GM21447 (cell line): ENCODE data around the gene FANCC.

Source experiments
- ATAC-seq: cut with Tn5 transposase; IDR thresholded peaks from one replicate; pipeline ENCODE4 v1.9.1; 2021; ENCODE audit not compliant: unreplicated experiment

Gene FANCC

GRCh38 chr9:95197692-95198271, 119.7 kb downstream of the FANCC start:
- ATAC-seq, result no peak

- no peak for ATAC-seq
Observed at GRCh38 chr9:95193480-95193879, 124.0 kb downstream of the FANCC start.

GRCh38 chr9:95193067-95193466, 124.4 kb downstream of the FANCC start:
- ATAC-seq, result no peak

GRCh38 chr9:95192631-95193030, 124.9 kb downstream of the FANCC start:
- ATAC-seq, result no peak

- ATAC-seq, result no peak
Observed at GRCh38 chr9:95190413-95190812, 127.1 kb downstream of the FANCC start.

- ATAC-seq, result no peak
Observed at GRCh38 chr9:95189251-95190098, 128.0 kb downstream of the FANCC start.

GRCh38 chr9:95188459-95188858, 129.1 kb downstream of the FANCC start:
- ATAC-seq, result no peak

- ATAC-seq, result no peak
Observed at GRCh38 chr9:95185956-95186355, 131.6 kb downstream of the FANCC start.

- ATAC-seq, result no peak
Observed at GRCh38 chr9:95182854-95183563, 134.5 kb downstream of the FANCC start.

GRCh38 chr9:95181835-95182234, 135.7 kb downstream of the FANCC start:
- ATAC-seq, result no peak

GRCh38 chr9:95181226-95181818, 136.2 kb downstream of the FANCC start:
- no peak for ATAC-seq

GRCh38 chr9:95177617-95178016, 139.9 kb downstream of the FANCC start:
- no peak for ATAC-seq

GRCh38 chr9:95176755-95177319, 140.7 kb downstream of the FANCC start:
- no peak for ATAC-seq

GRCh38 chr9:95175523-95175922, 142.0 kb downstream of the FANCC start:
- no peak for ATAC-seq

- ATAC-seq, result no peak
Observed at GRCh38 chr9:95174038-95174437, 143.5 kb downstream of the FANCC start.

- no peak for ATAC-seq
Observed at GRCh38 chr9:95171596-95171995, 145.9 kb downstream of the FANCC start.

- no peak for ATAC-seq
Observed at GRCh38 chr9:95171001-95171400, 146.5 kb downstream of the FANCC start.

- ATAC-seq, result no peak
Observed at GRCh38 chr9:95167998-95168397, 149.5 kb downstream of the FANCC start.

GRCh38 chr9:95165004-95165403, 152.5 kb downstream of the FANCC start:
- no peak for ATAC-seq

- no peak for ATAC-seq
Observed at GRCh38 chr9:95157481-95158151, 159.9 kb downstream of the FANCC start.

GRCh38 chr9:95156074-95156473, 161.4 kb downstream of the FANCC start:
- no peak for ATAC-seq
